CD4-positive, alpha-beta T cell (primary cell): Measurements from ENCODE around the gene BTBD9. TPM values are rescaled to one million over a fixed set of nuclear protein-coding genes. Genes with fewer than 3 reads are reported as not detected.

Experiments used
- ATAC-seq: fragments of 200-7000 bp; cut with Tn5 transposase; one replicate; pipeline ENCODE4 v1.10.0; 2022; ENCODE audit warnings: mild to moderate bottlenecking; ENCODE audit not compliant: poor library complexity
- CTCF ChIA-PET: fragments of 350-600 bp; sonication (Branson Sonifier 250); formaldehyde crosslinking; loops from one replicate; lab custom pipeline; 2021; ENCODE audit warnings: antibody characterized with exemption, inconsistent platforms; lab: Charles Lee
- POLR2A ChIA-PET: fragments of 350-600 bp; sonication (Branson Sonifier 250); formaldehyde crosslinking; loops from one replicate; lab custom pipeline; 2021; ENCODE audit warnings: antibody characterized with exemption, inconsistent platforms; lab: Charles Lee
- DNase-seq, 14 experiments: peaks; one replicate each; pipeline ENCODE4 v3.0.0-alpha.2; 2013 to 2020; ENCODE audit warnings: mixed read lengths in 2 of 14
- H3K27ac ChIP-seq, 2 donors: one replicate each; pipeline versions ENCODE4 v1.5.1 to v1.7.0; 2013; ENCODE audit warnings: low read length in 2 of 2, low read depth in 1 of 2, mild to moderate bottlenecking in 1 of 2
- H3K27me3 ChIP-seq, 2 experiments: 1 replicate in 1 of 2; 2 replicates in 1 of 2; pipeline versions ENCODE4 v1.6.1 to v1.7.0; 2013; ENCODE audit warnings: low read length in 2 of 2, control low read depth in 1 of 2, mild to moderate bottlenecking in 1 of 2, moderate library complexity in 1 of 2; ENCODE audit not compliant: insufficient read depth in 2 of 2, control insufficient read depth in 1 of 2
- H3K36me3 ChIP-seq: one replicate; pipeline ENCODE4 v1.6.1; 2013; ENCODE audit warnings: low read length, control low read depth; ENCODE audit not compliant: insufficient read depth
- H3K4me1 ChIP-seq: one replicate; pipeline ENCODE4 v1.6.1; 2013; ENCODE audit warnings: low read length, control low read depth; ENCODE audit not compliant: insufficient read depth
- H3K4me3 ChIP-seq: one replicate; pipeline ENCODE4 v1.5.1; 2013; ENCODE audit warnings: mild to moderate bottlenecking, low read length, moderate library complexity
- H3K9me3 ChIP-seq, 2 experiments: 1 replicate in 1 of 2; 2 replicates in 1 of 2; pipeline versions ENCODE4 v1.6.1 to v1.7.0; 2013; ENCODE audit warnings: low read length in 2 of 2, mild to moderate bottlenecking in 2 of 2, control low read depth in 1 of 2, moderate library complexity in 1 of 2; ENCODE audit not compliant: control insufficient read depth in 1 of 2, insufficient read depth in 1 of 2
- H3K27ac Mint-ChIP-seq: one replicate; pipeline ENCODE4 v1.8.0; 2020; ENCODE audit warnings: mixed read lengths
- H3K27me3 Mint-ChIP-seq: one replicate; pipeline ENCODE4 v1.8.0; 2021; ENCODE audit warnings: mixed read lengths
- H3K36me3 Mint-ChIP-seq: one replicate; pipeline ENCODE4 v1.8.0; 2021; ENCODE audit warnings: low read depth, mixed read lengths
- H3K4me1 Mint-ChIP-seq: one replicate; pipeline ENCODE4 v1.8.0; 2021; ENCODE audit warnings: low read depth, mixed read lengths
- H3K4me3 Mint-ChIP-seq: one replicate; pipeline ENCODE4 v1.8.0; 2020; ENCODE audit warnings: mild to moderate bottlenecking, mixed read lengths
- H3K9me3 Mint-ChIP-seq: one replicate; pipeline ENCODE4 v1.8.0; 2020; ENCODE audit warnings: mixed read lengths
- intact Hi-C, 2 experiments: fragments of 100-400 bp; cut with DNase I in 1 of 2; cut with micrococcal nuclease in 1 of 2; formaldehyde crosslinking; loops; one replicate each; pipeline versions ENCODE4 v1.15.1 to v1.9.0; 2023 to 2025; cut with DNase I, micrococcal nuclease
- total RNA-seq, 174 experiments: library from RNA in 2 of 174; stranded (reverse) in 2 of 174; gene quantifications; one replicate each; pipeline ENCODE4 v1.2.3 and lab custom pipeline; 2021 to 2026
- TF ChIP-seq, protein P1 (sequence below): fragments of 200-600 bp; IDR thresholded peaks from one replicate; pipeline ENCODE4 v1.8.0; 2022; ENCODE audit warnings: antibody characterized with exemption, mild to moderate bottlenecking

BTBD9 gene
- total RNA-seq, 2 experiments from 2014 or later: 58.7 to 59.3 TPM

DNA sequence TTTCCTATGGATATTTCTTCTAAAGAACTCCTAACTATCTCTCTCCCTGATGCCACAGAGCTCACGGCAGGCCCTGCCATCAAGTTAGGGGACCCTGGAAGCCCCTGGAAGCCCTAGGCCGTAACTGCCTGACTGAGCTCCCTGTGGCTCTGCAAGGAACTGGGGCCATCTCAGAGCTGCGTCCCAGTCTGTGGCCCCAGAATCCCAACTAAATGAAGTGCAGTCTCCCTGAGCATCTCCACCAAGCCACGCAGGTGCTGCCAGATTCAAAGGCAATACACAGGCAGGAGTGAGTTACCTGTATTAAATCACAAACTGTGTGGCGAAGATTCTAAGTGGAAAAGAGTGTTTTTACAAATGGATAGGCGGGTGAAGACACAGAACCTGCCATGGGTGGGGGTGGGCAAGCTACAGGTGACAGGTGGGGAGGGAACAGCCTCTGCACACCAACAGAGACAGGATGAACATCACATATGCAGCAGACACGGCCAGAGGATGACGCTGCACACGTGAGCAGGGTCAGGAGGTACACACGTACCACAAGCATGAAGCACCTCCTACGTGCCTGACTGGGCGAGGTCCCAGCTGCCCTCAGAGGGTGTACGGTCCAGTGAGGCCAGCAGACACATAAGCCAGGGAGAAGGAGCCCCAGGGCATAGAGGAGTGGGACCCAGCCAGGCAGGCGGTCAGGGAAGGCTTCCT is 461.7 kb downstream of the BTBD9 start:
- no peaks in the 10 kb centered on the region for H3K27me3 Mint-ChIP-seq
- CTCF ChIA-PET: no interaction called here
- H3K36me3 Mint-ChIP-seq: peaks cover 36% of the 10 kb centered on the region
- peaks cover 4% of the 10 kb centered on the region for H3K4me1 Mint-ChIP-seq
- Histone ChIP-seq H3K4me1 (no peaks in the 10 kb centered on the region), H3K27ac (no peak overlapping the region), H3K9me3 (no peaks in the 10 kb centered on the region), H3K4me3 (no peak overlapping the region), H3K27me3 (no peaks in the 10 kb centered on the region), H3K36me3 (peaks cover 5% of the 10 kb centered on the region)
- H3K27ac Mint-ChIP-seq: peak overlapping the region; percentile 12
- no peak for ATAC-seq
- no peak overlapping the region for H3K4me3 Mint-ChIP-seq
- TF ChIP-seq, protein P1, sequence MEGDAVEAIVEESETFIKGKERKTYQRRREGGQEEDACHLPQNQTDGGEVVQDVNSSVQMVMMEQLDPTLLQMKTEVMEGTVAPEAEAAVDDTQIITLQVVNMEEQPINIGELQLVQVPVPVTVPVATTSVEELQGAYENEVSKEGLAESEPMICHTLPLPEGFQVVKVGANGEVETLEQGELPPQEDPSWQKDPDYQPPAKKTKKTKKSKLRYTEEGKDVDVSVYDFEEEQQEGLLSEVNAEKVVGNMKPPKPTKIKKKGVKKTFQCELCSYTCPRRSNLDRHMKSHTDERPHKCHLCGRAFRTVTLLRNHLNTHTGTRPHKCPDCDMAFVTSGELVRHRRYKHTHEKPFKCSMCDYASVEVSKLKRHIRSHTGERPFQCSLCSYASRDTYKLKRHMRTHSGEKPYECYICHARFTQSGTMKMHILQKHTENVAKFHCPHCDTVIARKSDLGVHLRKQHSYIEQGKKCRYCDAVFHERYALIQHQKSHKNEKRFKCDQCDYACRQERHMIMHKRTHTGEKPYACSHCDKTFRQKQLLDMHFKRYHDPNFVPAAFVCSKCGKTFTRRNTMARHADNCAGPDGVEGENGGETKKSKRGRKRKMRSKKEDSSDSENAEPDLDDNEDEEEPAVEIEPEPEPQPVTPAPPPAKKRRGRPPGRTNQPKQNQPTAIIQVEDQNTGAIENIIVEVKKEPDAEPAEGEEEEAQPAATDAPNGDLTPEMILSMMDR: no peak
- intact Hi-C loops: no loop called here
- DNase-seq: no peak
- H3K9me3 Mint-ChIP-seq: no peaks in the 10 kb centered on the region
- POLR2A ChIA-PET: no interaction called here

DNA sequence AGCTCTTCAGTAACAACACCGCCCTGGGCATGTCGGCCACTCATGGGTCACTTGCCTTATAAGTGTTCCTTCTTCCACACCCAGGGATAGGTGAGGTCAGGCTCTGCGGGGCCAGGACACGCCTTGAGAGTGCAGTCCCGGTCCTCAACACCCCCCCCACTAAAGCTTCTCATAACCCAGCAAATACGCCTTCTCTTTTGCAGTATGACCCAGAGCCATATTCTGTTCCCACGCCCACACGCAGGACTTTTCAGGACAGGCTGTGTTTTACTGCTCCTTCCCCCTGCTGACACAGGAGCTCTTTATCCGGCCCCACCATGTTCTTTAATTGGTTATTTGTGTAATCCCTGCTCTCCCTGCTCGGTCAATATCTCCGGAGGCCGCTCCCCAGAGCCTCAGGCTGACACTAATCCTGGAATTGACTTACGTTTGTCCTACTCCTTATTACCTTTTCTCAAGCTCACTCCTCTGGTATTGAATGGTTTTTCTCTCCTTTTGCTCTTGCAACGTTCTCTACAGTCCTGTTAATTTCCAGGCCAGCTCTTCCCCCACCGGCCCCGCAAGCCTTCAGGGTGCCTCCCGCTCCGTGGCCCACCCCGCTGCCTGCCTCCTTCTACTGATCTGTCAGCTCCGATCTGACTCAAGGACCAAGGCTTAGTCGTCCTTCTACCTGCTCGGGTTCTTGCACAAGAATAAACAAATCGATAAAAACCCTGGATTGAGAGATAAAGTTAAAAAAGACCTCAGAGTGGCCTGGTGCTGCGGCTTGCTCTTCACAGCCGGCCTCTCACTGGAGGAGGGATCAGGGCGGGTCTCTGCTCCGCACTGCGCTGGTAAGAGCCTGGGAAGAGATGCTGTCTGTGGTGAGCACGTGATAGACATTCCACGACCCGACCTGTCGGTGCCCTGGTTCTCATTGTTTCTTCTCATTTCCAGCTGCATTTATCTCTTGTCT is 462.7 kb downstream of the BTBD9 start:
- Histone ChIP-seq H3K4me1 (no peaks in the 10 kb centered on the region), H3K36me3 (peaks cover 5% of the 10 kb centered on the region), H3K27ac (no peak overlapping the region), H3K4me3 (no peak overlapping the region), H3K9me3 (no peaks in the 10 kb centered on the region), H3K27me3 (no peaks in the 10 kb centered on the region)
- no peak for DNase-seq
- CTCF ChIA-PET: no interaction called here
- intact Hi-C loops: no loop called here
- no peak for ATAC-seq
- Mint-ChIP-seq H3K27ac (no peak overlapping the region), H3K36me3 (peaks cover 36% of the 10 kb centered on the region), H3K4me3 (no peak overlapping the region), H3K9me3 (no peaks in the 10 kb centered on the region), H3K27me3 (no peaks in the 10 kb centered on the region), H3K4me1 (peaks cover 4% of the 10 kb centered on the region)
- TF ChIP-seq, protein P1: no peak
- POLR2A ChIA-PET: no interaction called here

DNA sequence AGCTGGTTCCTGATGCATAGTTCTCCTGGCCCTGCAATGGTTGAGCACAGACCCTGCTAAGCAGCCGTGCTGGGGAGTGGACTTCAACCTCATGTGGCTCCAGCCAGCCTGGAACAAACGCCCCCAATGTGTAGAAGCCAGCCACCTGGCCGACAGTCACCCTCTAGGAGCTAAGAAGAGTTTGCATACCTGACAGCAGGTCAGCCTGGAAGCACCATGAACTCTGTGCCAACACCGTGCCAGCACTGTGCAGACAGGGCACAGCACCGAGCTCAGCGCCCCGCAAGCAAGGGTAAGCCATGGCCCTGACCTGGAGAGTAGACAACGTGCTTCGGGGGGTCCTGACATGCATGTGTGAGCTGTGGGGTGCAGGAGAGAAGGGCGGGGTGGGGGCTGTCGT is 463.9 kb downstream of the BTBD9 start:
- Mint-ChIP-seq H3K9me3 (no peaks in the 10 kb centered on the region), H3K36me3 (peaks cover 36% of the 10 kb centered on the region), H3K4me1 (peaks cover 4% of the 10 kb centered on the region), H3K27me3 (no peaks in the 10 kb centered on the region), H3K4me3 (no peak overlapping the region), H3K27ac (no peak overlapping the region)
- TF ChIP-seq, protein P1: no peak
- no peak for DNase-seq
- peaks cover 5% of the 10 kb centered on the region for H3K36me3 ChIP-seq
- no peak overlapping the region for H3K4me3 ChIP-seq
- ATAC-seq: no peak
- H3K9me3 ChIP-seq: no peaks in the 10 kb centered on the region
- no peaks in the 10 kb centered on the region for H3K27me3 ChIP-seq
- H3K27ac ChIP-seq: no peak overlapping the region
- ChIA-PET POLR2A (no interaction called here), CTCF (no interaction called here)
- H3K4me1 ChIP-seq: no peaks in the 10 kb centered on the region
- intact Hi-C loops: no loop called here
